Stimulated activated CD4-positive, alpha-beta T cell treated with anti-CD3 and anti-CD28 coated beads, Interleukin-12 subunit alpha, Interleukin-12 subunit beta, amount 100 ng/mL, for 24 hours (primary cell): ENCODE data around the gene APIP.

Experiments used
- DNase-seq, 2 experiments: peaks; one replicate each; pipeline ENCODE4 v3.0.0-alpha.2; 2020; ENCODE audit warnings: low read depth in 2 of 2

Gene APIP

GRCh38 chr11:34890089-34890488, 26.1 kb downstream of the APIP start:
- DNase-seq: no peak

GRCh38 chr11:34887260-34887659, 28.9 kb downstream of the APIP start:
- DNase-seq: no peak

GRCh38 chr11:34886609-34887008, 29.6 kb downstream of the APIP start:
- no peak for DNase-seq

GRCh38 chr11:34881900-34882299, 34.3 kb downstream of the APIP start:
- no peak for DNase-seq

- no peak for DNase-seq
Measured at GRCh38 chr11:34877375-34877975, 38.7 kb downstream of the APIP start.

- no peak for DNase-seq
Measured at GRCh38 chr11:34874202-34874601, 42.0 kb downstream of the APIP start.

- no peak for DNase-seq
Measured at GRCh38 chr11:34870548-34871196, 45.5 kb downstream of the APIP start.

- DNase-seq: no peak
Measured at GRCh38 chr11:34869425-34869824, 46.8 kb downstream of the APIP start.

- DNase-seq: no peak
Measured at GRCh38 chr11:34866375-34866774, 49.8 kb downstream of the APIP start.

- no peak for DNase-seq
Measured at GRCh38 chr11:34865261-34865660, 50.9 kb downstream of the APIP start.

- DNase-seq: no peak
Measured at GRCh38 chr11:34864424-34864823, 51.8 kb downstream of the APIP start.

- DNase-seq: no peak
Measured at GRCh38 chr11:34863048-34863447, 53.1 kb downstream of the APIP start.

- no peak for DNase-seq
Measured at GRCh38 chr11:34860518-34860917, 55.7 kb downstream of the APIP start.

GRCh38 chr11:34860034-34860433, 56.1 kb downstream of the APIP start:
- no peak for DNase-seq

GRCh38 chr11:34859496-34859895, 56.7 kb downstream of the APIP start:
- no peak for DNase-seq

- DNase-seq: no peak
Measured at GRCh38 chr11:34857463-34857862, 58.7 kb downstream of the APIP start.

GRCh38 chr11:34856251-34856650, 59.9 kb downstream of the APIP start:
- DNase-seq: no peak

- no peak for DNase-seq
Measured at GRCh38 chr11:34855754-34856095, 60.5 kb downstream of the APIP start.

- no peak for DNase-seq
Measured at GRCh38 chr11:34855021-34855753, 61.0 kb downstream of the APIP start.

- no peak for DNase-seq
Measured at GRCh38 chr11:34851916-34852315, 64.3 kb downstream of the APIP start.

- DNase-seq: no peak
Measured at GRCh38 chr11:34850334-34850733, 65.8 kb downstream of the APIP start.

- DNase-seq: no peak
Measured at GRCh38 chr11:34846467-34846866, 69.7 kb downstream of the APIP start.

- DNase-seq: no peak
Measured at GRCh38 chr11:34844463-34845112, 71.6 kb downstream of the APIP start.
